ENCODE results near the gene CHL1.

DNA sequence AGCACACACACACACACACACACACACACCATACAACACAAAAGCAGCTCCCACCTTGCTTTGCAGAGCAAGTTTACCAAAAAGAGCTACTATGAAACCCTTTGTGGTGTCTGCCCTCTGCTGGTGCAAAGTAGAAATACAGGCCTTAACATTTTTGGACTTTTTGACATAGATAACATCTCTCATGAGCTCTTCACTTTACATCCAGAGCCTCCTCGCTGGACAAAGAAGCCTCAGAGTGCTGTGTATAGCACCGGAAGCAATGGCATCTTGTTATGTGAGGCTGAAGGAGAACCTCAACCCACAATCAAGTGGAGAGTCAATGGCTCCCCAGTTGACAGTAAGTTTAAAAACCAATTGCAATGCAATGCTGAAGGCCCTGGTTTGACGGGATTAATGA, 157.9 kb downstream of the CHL1 start:
- TF ChIP-seq POLR2A (IDR thresholded peaks at IDR 0.05; ENCODE audit: control extremely low read depth in 1 of 2, low read depth in 2 of 2, low read length in 2 of 2) = no peak
- TF ChIP-seq, protein P1, sequence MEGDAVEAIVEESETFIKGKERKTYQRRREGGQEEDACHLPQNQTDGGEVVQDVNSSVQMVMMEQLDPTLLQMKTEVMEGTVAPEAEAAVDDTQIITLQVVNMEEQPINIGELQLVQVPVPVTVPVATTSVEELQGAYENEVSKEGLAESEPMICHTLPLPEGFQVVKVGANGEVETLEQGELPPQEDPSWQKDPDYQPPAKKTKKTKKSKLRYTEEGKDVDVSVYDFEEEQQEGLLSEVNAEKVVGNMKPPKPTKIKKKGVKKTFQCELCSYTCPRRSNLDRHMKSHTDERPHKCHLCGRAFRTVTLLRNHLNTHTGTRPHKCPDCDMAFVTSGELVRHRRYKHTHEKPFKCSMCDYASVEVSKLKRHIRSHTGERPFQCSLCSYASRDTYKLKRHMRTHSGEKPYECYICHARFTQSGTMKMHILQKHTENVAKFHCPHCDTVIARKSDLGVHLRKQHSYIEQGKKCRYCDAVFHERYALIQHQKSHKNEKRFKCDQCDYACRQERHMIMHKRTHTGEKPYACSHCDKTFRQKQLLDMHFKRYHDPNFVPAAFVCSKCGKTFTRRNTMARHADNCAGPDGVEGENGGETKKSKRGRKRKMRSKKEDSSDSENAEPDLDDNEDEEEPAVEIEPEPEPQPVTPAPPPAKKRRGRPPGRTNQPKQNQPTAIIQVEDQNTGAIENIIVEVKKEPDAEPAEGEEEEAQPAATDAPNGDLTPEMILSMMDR (IDR thresholded peaks at IDR 0.05; ENCODE audit: control extremely low read depth in 1 of 3, insufficient read depth in 1 of 3, low read depth in 1 of 3, low read length in 3 of 3) = peak in 2 of 3 experiments; percentile 64 to 73; a peak in 3 of 4 replicates
- TF ChIP-seq SP1 (IDR thresholded peaks at IDR 0.05; ENCODE audit: low read depth, low read length) = no peak
- no peak for TF ChIP-seq RXRA (IDR thresholded peaks at IDR 0.05; ENCODE audit: insufficient read depth, low read depth, low read length)
- TF ChIP-seq EZH2 (IDR thresholded peaks at IDR 0.05; ENCODE audit: low read depth, low read length, severe bottlenecking) = no peak
- no peak for TF ChIP-seq POLR2AphosphoS5 (IDR thresholded peaks at IDR 0.05; ENCODE audit: low read depth, low read length)
- no peak for TF ChIP-seq HDAC2 (IDR thresholded peaks at IDR 0.05; ENCODE audit: borderline replicate concordance in 1 of 2, low read depth in 2 of 2, low read length in 2 of 2)
- TF ChIP-seq EGR1 (IDR thresholded peaks at IDR 0.05; ENCODE audit: borderline replicate concordance, low read depth, low read length) = no peak
